ENCODE measurements around the gene KBTBD12. TPM values are rescaled to one million over a fixed set of nuclear protein-coding genes. Genes with fewer than 3 reads are reported as not detected.
"Not testable (repeated sequence)": the region's sequence is repeated elsewhere in the genome, so short reads cannot be mapped to it uniquely, and the experiment has no call there.

Gene KBTBD12
- total RNA-seq (not detected), polyA plus RNA-seq (not detected), total RNA-seq (0 reads per million in 6 experiments)

GRCh38 chr3:127915115-127915936, at the start of gene KBTBD12:
Gene KBTBD12 (plus strand): TSS chr3:127915232. CDS start chr3:127923062, 7,830 bp downstream.
- POLR2A ChIA-PET = no interaction called here
- DNase-seq = no peak

GRCh38 chr3:127865941-127866340, 49.1 kb upstream of the KBTBD12 start:
- no peak for DNase-seq
- POLR2A ChIA-PET = no interaction called here
- Mint-ChIP-seq H3K27ac (no peak overlapping the region), H3K4me3 (no peak overlapping the region), H3K36me3 (no peaks in the 10 kb centered on the region), H3K9me3 (no peaks in the 10 kb centered on the region), H3K27me3 (peaks cover 0 to 6% (median 2%) of the 10 kb centered on the region in 5 donors), H3K4me1 (peaks cover 0 to 2% (median 0%) of the 10 kb centered on the region in 4 donors)
- ATAC-seq = no peak

More at GRCh38 chr3:127915115-127915936, at the start of gene KBTBD12:
- H3K27me3 Mint-ChIP-seq = peaks cover 22 to 77% (median 50%) of the 10 kb centered on the region in 5 donors
- no peak within 1 kb of the TSS for H3K27ac Mint-ChIP-seq
- H3K9me3 Mint-ChIP-seq = peaks cover 0 to 9% (median 0%) of the 10 kb centered on the region in 9 donors
- peaks cover 0 to 4% (median 3%) of the 10 kb centered on the region in 3 donors for H3K36me3 Mint-ChIP-seq
- peaks cover 1 to 11% (median 8%) of the 10 kb centered on the region in 4 donors for H3K4me1 Mint-ChIP-seq
- no peak for ATAC-seq
- H3K4me3 Mint-ChIP-seq = peak within 1 kb of the TSS in 8 of 10 donors; percentile 26 to 62 (median 58)

- no peak overlapping the region for H3K27ac Mint-ChIP-seq
- no peak overlapping the region for H3K4me3 Mint-ChIP-seq
- DNase-seq = no peak
- no peaks in the 10 kb centered on the region for H3K9me3 Mint-ChIP-seq
- peaks cover 0 to 2% (median 0%) of the 10 kb centered on the region in 4 donors for H3K4me1 Mint-ChIP-seq
- POLR2A ChIA-PET = no interaction called here
- H3K27me3 Mint-ChIP-seq = peaks cover 0 to 6% (median 3%) of the 10 kb centered on the region in 5 donors
- ATAC-seq = no peak
- H3K36me3 Mint-ChIP-seq = no peaks in the 10 kb centered on the region
Measured at GRCh38 chr3:127867412-127867811, 47.6 kb upstream of the KBTBD12 start.

GRCh38 chr3:127867986-127868385, 47.0 kb upstream of the KBTBD12 start:
- H3K27me3 Mint-ChIP-seq = peaks cover 0 to 6% (median 3%) of the 10 kb centered on the region in 5 donors
- DNase-seq = no peak
- no peak for ATAC-seq
- POLR2A ChIA-PET = no interaction called here
- no peaks in the 10 kb centered on the region for H3K9me3 Mint-ChIP-seq
- no peaks in the 10 kb centered on the region for H3K36me3 Mint-ChIP-seq
- no peak overlapping the region for H3K4me3 Mint-ChIP-seq
- H3K27ac Mint-ChIP-seq = no peak overlapping the region
- peaks cover 0 to 2% (median 0%) of the 10 kb centered on the region in 4 donors for H3K4me1 Mint-ChIP-seq

- Mint-ChIP-seq H3K36me3 (no peaks in the 10 kb centered on the region), H3K4me1 (peaks cover 0 to 2% (median 0%) of the 10 kb centered on the region in 4 donors), H3K9me3 (no peaks in the 10 kb centered on the region), H3K27me3 (peaks cover 0 to 6% (median 3%) of the 10 kb centered on the region in 5 donors), H3K27ac (no peak overlapping the region), H3K4me3 (no peak overlapping the region)
- no peak for DNase-seq
- ATAC-seq = no peak
- POLR2A ChIA-PET = no interaction called here
Measured at GRCh38 chr3:127870156-127870555, 44.9 kb upstream of the KBTBD12 start.

- ATAC-seq, H3K4me3 Mint-ChIP-seq, H3K27ac Mint-ChIP-seq, H3K9me3 Mint-ChIP-seq, H3K4me1 Mint-ChIP-seq, POLR2A ChIA-PET, H3K27me3 Mint-ChIP-seq, H3K36me3 Mint-ChIP-seq, DNase-seq: not testable (repeated sequence)
Measured at GRCh38 chr3:127874097-127874496, 40.9 kb upstream of the KBTBD12 start.

GRCh38 chr3:127881586-127881985, 33.4 kb upstream of the KBTBD12 start:
- Mint-ChIP-seq H3K27me3 (peaks cover 2 to 30% (median 10%) of the 10 kb centered on the region in 5 donors), H3K4me3 (no peak overlapping the region), H3K36me3 (no peaks in the 10 kb centered on the region), H3K4me1 (no peaks in the 10 kb centered on the region), H3K27ac (no peak overlapping the region), H3K9me3 (no peaks in the 10 kb centered on the region)
- POLR2A ChIA-PET = no interaction called here
- DNase-seq (no peak), ATAC-seq (no peak)

GRCh38 chr3:127884041-127884440, 31.0 kb upstream of the KBTBD12 start:
- Mint-ChIP-seq H3K27ac (no peak overlapping the region), H3K36me3 (no peaks in the 10 kb centered on the region), H3K9me3 (no peaks in the 10 kb centered on the region), H3K4me1 (peaks cover 0 to 2% (median 0%) of the 10 kb centered on the region in 4 donors), H3K4me3 (no peak overlapping the region), H3K27me3 (peaks cover 5 to 42% (median 10%) of the 10 kb centered on the region in 5 donors)
- ATAC-seq = no peak
- no peak for DNase-seq
- POLR2A ChIA-PET = no interaction called here

- Mint-ChIP-seq H3K4me1 (peaks cover 0 to 3% (median 0%) of the 10 kb centered on the region in 4 donors), H3K27ac (peak overlapping the region in 1 of 10 donors; percentile 15), H3K9me3 (peaks cover 5 to 18% (median 10%) of the 10 kb centered on the region in 9 donors), H3K27me3 (peaks cover 5 to 30% (median 7%) of the 10 kb centered on the region in 5 donors), H3K4me3 (no peak overlapping the region), H3K36me3 (peaks cover 0 to 11% (median 5%) of the 10 kb centered on the region in 3 donors)
- POLR2A ChIA-PET = no interaction called here
- DNase-seq (no peak), ATAC-seq (no peak)
Measured at GRCh38 chr3:127886231-127886955, 28.6 kb upstream of the KBTBD12 start.

GRCh38 chr3:127886956-127887231, 28.1 kb upstream of the KBTBD12 start:
- DNase-seq (no peak), ATAC-seq (no peak)
- peaks cover 0 to 3% (median 0%) of the 10 kb centered on the region in 4 donors for H3K4me1 Mint-ChIP-seq
- H3K36me3 Mint-ChIP-seq = peaks cover 0 to 13% (median 6%) of the 10 kb centered on the region in 3 donors
- H3K27ac Mint-ChIP-seq = no peak overlapping the region
- H3K9me3 Mint-ChIP-seq = peaks cover 5 to 20% (median 13%) of the 10 kb centered on the region in 9 donors
- H3K4me3 Mint-ChIP-seq = no peak overlapping the region
- H3K27me3 Mint-ChIP-seq = peaks cover 3 to 27% (median 6%) of the 10 kb centered on the region in 5 donors
- POLR2A ChIA-PET = no interaction called here

GRCh38 chr3:127887321-127887720, 27.7 kb upstream of the KBTBD12 start:
- Mint-ChIP-seq H3K9me3 (peaks cover 9 to 24% (median 17%) of the 10 kb centered on the region in 9 donors), H3K27me3 (peaks cover 3 to 23% (median 6%) of the 10 kb centered on the region in 5 donors), H3K4me3 (no peak overlapping the region), H3K36me3 (peaks cover 0 to 13% (median 6%) of the 10 kb centered on the region in 3 donors), H3K27ac (no peak overlapping the region), H3K4me1 (peaks cover 0 to 3% (median 0%) of the 10 kb centered on the region in 4 donors)
- POLR2A ChIA-PET = no interaction called here
- ATAC-seq (no peak), DNase-seq (no peak)

- DNase-seq = no peak
- H3K4me1 Mint-ChIP-seq = peaks cover 0 to 3% (median 0%) of the 10 kb centered on the region in 4 donors
- peaks cover 9 to 27% (median 22%) of the 10 kb centered on the region in 9 donors for H3K9me3 Mint-ChIP-seq
- peaks cover 1 to 14% (median 7%) of the 10 kb centered on the region in 5 donors for H3K27me3 Mint-ChIP-seq
- H3K27ac Mint-ChIP-seq = no peak overlapping the region
- no peak overlapping the region for H3K4me3 Mint-ChIP-seq
- POLR2A ChIA-PET = no interaction called here
- H3K36me3 Mint-ChIP-seq = peaks cover 0 to 13% (median 6%) of the 10 kb centered on the region in 3 donors
- ATAC-seq = no peak
Measured at GRCh38 chr3:127888156-127888555, 26.9 kb upstream of the KBTBD12 start.

- H3K4me3 Mint-ChIP-seq = no peak overlapping the region
- H3K27me3 Mint-ChIP-seq = peaks cover 3 to 14% (median 7%) of the 10 kb centered on the region in 5 donors
- H3K36me3 Mint-ChIP-seq = peaks cover 0 to 13% (median 8%) of the 10 kb centered on the region in 3 donors
- H3K9me3 Mint-ChIP-seq = peaks cover 9 to 28% (median 22%) of the 10 kb centered on the region in 9 donors
- DNase-seq (no peak), ATAC-seq (no peak)
- H3K27ac Mint-ChIP-seq = no peak overlapping the region
- H3K4me1 Mint-ChIP-seq = peaks cover 0 to 3% (median 0%) of the 10 kb centered on the region in 4 donors
- POLR2A ChIA-PET = no interaction called here
Measured at GRCh38 chr3:127888564-127889107, 26.4 kb upstream of the KBTBD12 start.

Data from naive thymus-derived CD8-positive, alpha-beta T cell (primary cell).